ENCODE data around the gene PRKCB.

Gene PRKCB

DNA sequence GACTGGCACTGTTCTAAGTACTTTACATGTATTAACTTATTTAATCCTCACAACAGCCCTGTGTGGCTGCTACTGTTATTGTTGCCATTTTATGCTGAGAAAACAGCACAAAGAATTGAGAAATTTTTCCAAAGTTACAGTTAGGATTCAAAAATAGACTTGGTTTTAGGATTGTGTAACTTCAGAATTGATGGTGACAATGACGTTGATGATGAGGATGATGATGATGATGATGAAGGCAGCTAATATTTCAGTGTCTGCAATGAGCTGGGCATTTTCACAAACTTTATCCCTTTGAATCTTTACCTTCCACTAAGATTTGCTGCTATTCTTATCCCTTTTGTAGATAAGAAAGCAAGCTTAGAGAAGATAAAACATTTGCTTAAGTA, 22.1 kb downstream of the PRKCB start:
- H3F3A ChIP-seq (ENCODE audit: insufficient read depth) = no peaks in the 10 kb centered on the region
- no peak overlapping the region for H3K4me2 ChIP-seq (ENCODE audit: low read depth, low read length, poor library complexity, severe bottlenecking)
- no peak overlapping the region for H2AFZ ChIP-seq (ENCODE audit: low read depth, low read length, severe bottlenecking)
- TF ChIP-seq EZH2phosphoT487 (conservative IDR thresholded peaks at IDR 0.05; ENCODE audit: low read length) (no peak), CTCF (IDR thresholded peaks at IDR 0.05; ENCODE audit: insufficient read depth, low read length, poor library complexity, severe bottlenecking) (no peak)
- H3K27me3 ChIP-seq (ENCODE audit: low read length) = no peaks in the 10 kb centered on the region
- H3K4me3 ChIP-seq (ENCODE audit: insufficient read depth, low read length, poor library complexity, severe bottlenecking) = no peak overlapping the region
- H3K9me3 ChIP-seq (ENCODE audit: insufficient read depth, low read length) = no peaks in the 10 kb centered on the region
- no peaks in the 10 kb centered on the region for H3K36me3 ChIP-seq (ENCODE audit: low read length)
- no peak overlapping the region for H3K9ac ChIP-seq (ENCODE audit: low read length)
- H3K9me2 ChIP-seq (replicated peaks; ENCODE audit: insufficient read depth, low read length) = no peaks in the 10 kb centered on the region
- H3K79me2 ChIP-seq (ENCODE audit: insufficient read depth, low read length) = no peaks in the 10 kb centered on the region
- no peak overlapping the region for H3K27ac ChIP-seq (ENCODE audit: low read depth, low read length)
- no peaks in the 10 kb centered on the region for H4K20me1 ChIP-seq (ENCODE audit: low read depth, low read length)

DNA sequence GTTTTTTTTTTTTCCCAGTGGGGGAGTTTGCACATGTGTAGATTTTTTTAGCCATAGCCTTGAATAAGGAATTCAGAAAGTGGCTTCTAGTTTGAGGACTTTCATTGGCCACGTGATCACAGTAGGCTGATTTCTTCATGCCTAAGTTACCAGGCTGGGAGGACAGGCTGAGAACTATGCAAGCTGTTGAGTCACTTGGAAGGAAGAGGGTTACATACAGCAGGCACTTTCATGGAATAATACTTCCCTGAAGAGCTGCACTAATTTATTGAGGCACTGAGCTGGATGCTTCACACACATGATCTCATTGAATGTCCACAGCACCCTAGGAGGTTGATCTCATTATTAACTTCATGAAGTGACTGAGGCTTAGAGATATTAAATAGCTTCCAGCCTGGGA, 22.8 kb downstream of the PRKCB start:
- no peaks in the 10 kb centered on the region for H3K27me3 ChIP-seq (ENCODE audit: low read length)
- no peak overlapping the region for H3K4me2 ChIP-seq (ENCODE audit: low read depth, low read length, poor library complexity, severe bottlenecking)
- no peak overlapping the region for H2AFZ ChIP-seq (ENCODE audit: low read depth, low read length, severe bottlenecking)
- H3K27ac ChIP-seq (ENCODE audit: low read depth, low read length) = no peak overlapping the region
- no peaks in the 10 kb centered on the region for H4K20me1 ChIP-seq (ENCODE audit: low read depth, low read length)
- no peak overlapping the region for H3K9ac ChIP-seq (ENCODE audit: low read length)
- no peaks in the 10 kb centered on the region for H3K9me3 ChIP-seq (ENCODE audit: insufficient read depth, low read length)
- no peak overlapping the region for H3K4me3 ChIP-seq (ENCODE audit: insufficient read depth, low read length, poor library complexity, severe bottlenecking)
- H3K9me2 ChIP-seq (replicated peaks; ENCODE audit: insufficient read depth, low read length) = no peaks in the 10 kb centered on the region
- no peaks in the 10 kb centered on the region for H3F3A ChIP-seq (ENCODE audit: insufficient read depth)
- no peaks in the 10 kb centered on the region for H3K79me2 ChIP-seq (ENCODE audit: insufficient read depth, low read length)
- no peaks in the 10 kb centered on the region for H3K36me3 ChIP-seq (ENCODE audit: low read length)
- TF ChIP-seq CTCF (IDR thresholded peaks at IDR 0.05; ENCODE audit: insufficient read depth, low read length, poor library complexity, severe bottlenecking) (no peak), EZH2phosphoT487 (conservative IDR thresholded peaks at IDR 0.05; ENCODE audit: low read length) (no peak)

- no peaks in the 10 kb centered on the region for H4K20me1 ChIP-seq (ENCODE audit: low read depth, low read length)
- peak overlapping the region; percentile 17 for H3K4me2 ChIP-seq (ENCODE audit: low read depth, low read length, poor library complexity, severe bottlenecking)
- no peak overlapping the region for H3K9ac ChIP-seq (ENCODE audit: low read length)
- H2AFZ ChIP-seq (ENCODE audit: low read depth, low read length, severe bottlenecking) = no peak overlapping the region
- no peaks in the 10 kb centered on the region for H3F3A ChIP-seq (ENCODE audit: insufficient read depth)
- H3K79me2 ChIP-seq (ENCODE audit: insufficient read depth, low read length) = no peaks in the 10 kb centered on the region
- no peaks in the 10 kb centered on the region for H3K27me3 ChIP-seq (ENCODE audit: low read length)
- H3K9me2 ChIP-seq (replicated peaks; ENCODE audit: insufficient read depth, low read length) = no peaks in the 10 kb centered on the region
- H3K4me3 ChIP-seq (ENCODE audit: insufficient read depth, low read length, poor library complexity, severe bottlenecking) = no peak overlapping the region
- TF ChIP-seq CTCF (IDR thresholded peaks at IDR 0.05; ENCODE audit: insufficient read depth, low read length, poor library complexity, severe bottlenecking) (no peak), EZH2phosphoT487 (conservative IDR thresholded peaks at IDR 0.05; ENCODE audit: low read length) (no peak)
- H3K9me3 ChIP-seq (ENCODE audit: insufficient read depth, low read length) = no peaks in the 10 kb centered on the region
- no peak overlapping the region for H3K27ac ChIP-seq (ENCODE audit: low read depth, low read length)
- no peaks in the 10 kb centered on the region for H3K36me3 ChIP-seq (ENCODE audit: low read length)
Measured at GRCh38 chr16:23859713-23860269, 24.0 kb downstream of the PRKCB start.

Data from SU-DHL-6 (cell line).